Measurements from ENCODE around the gene HDAC4.

HDAC4 gene

DNA sequence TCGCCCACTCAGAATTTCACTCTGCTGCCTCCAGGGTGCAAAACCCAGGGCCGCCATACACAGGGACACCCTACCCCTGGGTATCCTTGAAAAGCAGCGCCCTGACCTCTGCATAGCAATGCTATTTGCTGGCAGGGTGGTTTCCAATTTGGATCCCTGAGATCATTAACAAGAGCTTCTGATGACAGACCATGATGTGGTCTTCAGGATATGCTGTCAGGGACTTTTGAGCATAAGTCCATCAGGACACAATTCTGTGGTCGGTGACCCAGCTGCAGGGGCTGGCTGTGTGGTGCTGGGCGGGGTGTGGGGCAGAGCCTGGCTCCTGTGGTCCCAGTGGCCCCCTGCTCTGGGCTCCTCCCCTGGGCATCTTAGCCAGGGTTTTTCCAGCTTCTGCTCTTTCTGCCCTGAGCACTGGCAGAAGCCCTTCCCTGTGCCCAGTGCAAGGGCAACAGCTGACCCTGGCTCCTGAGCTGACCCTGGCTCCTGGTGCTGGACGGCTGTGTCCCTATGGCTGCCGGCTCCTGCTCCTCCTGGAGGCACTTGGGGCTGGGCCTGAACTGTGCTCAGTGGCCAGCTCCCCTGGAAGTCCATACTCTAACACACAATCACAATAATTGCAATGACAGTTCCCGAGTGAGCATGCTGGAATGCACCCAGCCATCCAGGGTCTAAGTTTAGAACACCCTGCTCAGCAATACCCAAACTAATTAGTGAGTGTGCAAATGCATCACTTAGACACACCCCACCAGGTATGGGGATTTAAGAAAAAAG, 271.5 kb downstream of the HDAC4 start:
- no peaks in the 10 kb centered on the region for H3K9me3 ChIP-seq (replicated peaks; ENCODE audit: low read length)
- no peak overlapping the region for H3K9ac ChIP-seq (ENCODE audit: low read depth, low read length)
- no peak overlapping the region for H3K4me2 ChIP-seq (ENCODE audit: low read length)
- H3K4me1 ChIP-seq (ENCODE audit: control insufficient read depth, insufficient read depth, low read length) = no peaks in the 10 kb centered on the region
- peaks cover 23% of the 10 kb centered on the region for H3K36me3 ChIP-seq (ENCODE audit: insufficient read depth, low read length)
- no peak overlapping the region for H3K4me3 ChIP-seq (ENCODE audit: low read length)
- no peaks in the 10 kb centered on the region for H3K27me3 ChIP-seq (ENCODE audit: control insufficient read depth, insufficient read depth, low read length)

DNA sequence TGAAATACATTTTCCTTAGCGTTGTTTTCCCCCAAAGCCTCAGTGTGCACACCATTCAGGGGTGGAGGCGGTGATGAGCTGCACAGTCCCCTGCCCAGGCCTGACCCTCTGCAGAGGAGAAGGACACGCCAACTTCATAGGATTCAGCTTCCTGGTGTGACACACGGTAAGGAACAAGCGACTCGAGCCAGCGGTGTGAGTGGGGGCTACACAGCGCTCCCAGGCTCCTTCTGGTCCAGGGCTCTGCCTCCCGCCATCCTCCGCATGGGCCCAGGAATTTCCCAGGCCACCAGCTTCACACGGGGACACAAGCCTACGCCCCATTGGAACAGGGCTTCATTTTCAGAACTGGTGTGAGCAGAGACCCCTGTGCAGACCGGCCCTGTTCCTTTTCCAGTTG, 272.1 kb downstream of the HDAC4 start:
- Histone ChIP-seq H3K9ac (ENCODE audit: low read depth, low read length) (no peak overlapping the region), H3K36me3 (ENCODE audit: insufficient read depth, low read length) (peaks cover 23% of the 10 kb centered on the region), H3K9me3 (replicated peaks; ENCODE audit: low read length) (no peaks in the 10 kb centered on the region), H3K4me2 (ENCODE audit: low read length) (no peak overlapping the region), H3K4me1 (ENCODE audit: control insufficient read depth, insufficient read depth, low read length) (no peaks in the 10 kb centered on the region), H3K4me3 (ENCODE audit: low read length) (no peak overlapping the region), H3K27me3 (ENCODE audit: control insufficient read depth, insufficient read depth, low read length) (no peaks in the 10 kb centered on the region)

DNA sequence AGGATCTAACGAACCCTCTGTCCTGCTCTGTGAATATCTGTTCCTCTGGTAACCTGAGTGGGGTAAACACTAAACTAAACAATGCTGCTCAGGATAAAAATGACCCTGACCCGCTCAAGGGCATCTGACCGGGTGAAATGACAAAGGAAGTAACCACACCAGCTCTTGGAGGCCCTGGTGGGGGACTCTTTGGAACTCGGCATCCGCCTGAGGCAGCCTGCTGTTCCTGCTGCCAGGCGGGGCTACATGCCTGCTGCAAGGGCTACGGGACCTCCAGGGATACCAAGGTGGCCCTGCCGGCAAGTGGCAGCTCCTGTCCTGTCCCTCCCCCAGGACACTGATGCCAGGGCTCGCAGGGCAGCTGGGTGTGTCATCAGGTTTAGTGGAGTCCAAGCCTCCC, 273.3 kb downstream of the HDAC4 start:
- Histone ChIP-seq H3K4me1 (ENCODE audit: control insufficient read depth, insufficient read depth, low read length) (no peaks in the 10 kb centered on the region), H3K4me2 (ENCODE audit: low read length) (no peak overlapping the region), H3K9ac (ENCODE audit: low read depth, low read length) (no peak overlapping the region), H3K4me3 (ENCODE audit: low read length) (no peak overlapping the region), H3K9me3 (replicated peaks; ENCODE audit: low read length) (no peaks in the 10 kb centered on the region), H3K36me3 (ENCODE audit: insufficient read depth, low read length) (peaks cover 22% of the 10 kb centered on the region), H3K27me3 (ENCODE audit: control insufficient read depth, insufficient read depth, low read length) (no peaks in the 10 kb centered on the region)

DNA sequence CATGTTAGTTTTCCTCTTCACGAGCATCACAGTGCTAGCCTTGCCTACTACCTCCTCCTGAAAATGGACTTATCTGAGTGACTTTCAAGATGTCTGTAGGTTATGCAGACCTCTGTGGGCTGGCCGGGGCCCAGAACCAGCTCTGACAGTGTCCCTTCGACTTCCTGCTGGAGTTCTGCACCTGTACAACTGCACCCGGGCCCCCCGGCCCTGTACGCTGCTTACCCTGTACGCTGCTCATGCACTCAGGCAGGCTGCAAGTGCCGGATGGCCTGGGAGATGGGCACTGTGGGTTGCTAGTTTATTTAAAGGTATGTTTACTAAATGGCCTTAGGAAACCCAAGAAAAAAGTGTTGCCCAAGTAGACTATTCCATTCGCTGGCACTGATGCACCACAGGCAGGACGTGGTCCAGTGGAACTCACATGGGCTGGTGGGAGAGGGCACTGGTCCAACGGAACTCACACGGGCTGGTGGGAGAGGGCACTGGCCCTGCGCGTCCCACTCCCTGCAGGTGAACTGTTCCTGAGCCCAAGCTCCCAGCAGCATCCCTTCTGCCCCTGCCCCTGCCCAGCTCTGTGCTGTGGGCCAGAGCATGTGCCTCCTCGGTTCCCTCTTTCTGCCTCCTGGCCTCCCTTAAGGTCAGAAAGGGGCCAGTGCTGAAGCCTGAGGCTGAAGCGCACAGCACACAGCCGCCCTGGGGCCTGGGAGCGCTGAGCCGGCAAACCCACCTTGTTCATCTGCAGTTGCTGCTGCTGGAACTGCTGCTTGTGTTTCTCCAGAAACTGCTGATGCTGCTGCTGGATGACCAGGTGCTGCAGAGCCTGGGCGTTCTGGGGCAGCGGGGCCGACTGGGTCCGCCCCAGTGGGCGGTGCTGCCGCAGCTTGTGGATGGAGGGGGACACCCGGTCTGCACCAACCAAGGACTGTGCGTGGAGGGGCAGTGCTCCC, 274.8 kb downstream of the HDAC4 start:
- H3K4me1 ChIP-seq (ENCODE audit: control insufficient read depth, insufficient read depth, low read length) = no peaks in the 10 kb centered on the region
- H3K4me3 ChIP-seq (ENCODE audit: low read length) = no peak overlapping the region
- H3K4me2 ChIP-seq (ENCODE audit: low read length) = no peak overlapping the region
- H3K9ac ChIP-seq (ENCODE audit: low read depth, low read length) = no peak overlapping the region
- H3K27me3 ChIP-seq (ENCODE audit: control insufficient read depth, insufficient read depth, low read length) = no peaks in the 10 kb centered on the region
- H3K9me3 ChIP-seq (replicated peaks; ENCODE audit: low read length) = no peaks in the 10 kb centered on the region
- peaks cover 20% of the 10 kb centered on the region for H3K36me3 ChIP-seq (ENCODE audit: insufficient read depth, low read length)

DNA sequence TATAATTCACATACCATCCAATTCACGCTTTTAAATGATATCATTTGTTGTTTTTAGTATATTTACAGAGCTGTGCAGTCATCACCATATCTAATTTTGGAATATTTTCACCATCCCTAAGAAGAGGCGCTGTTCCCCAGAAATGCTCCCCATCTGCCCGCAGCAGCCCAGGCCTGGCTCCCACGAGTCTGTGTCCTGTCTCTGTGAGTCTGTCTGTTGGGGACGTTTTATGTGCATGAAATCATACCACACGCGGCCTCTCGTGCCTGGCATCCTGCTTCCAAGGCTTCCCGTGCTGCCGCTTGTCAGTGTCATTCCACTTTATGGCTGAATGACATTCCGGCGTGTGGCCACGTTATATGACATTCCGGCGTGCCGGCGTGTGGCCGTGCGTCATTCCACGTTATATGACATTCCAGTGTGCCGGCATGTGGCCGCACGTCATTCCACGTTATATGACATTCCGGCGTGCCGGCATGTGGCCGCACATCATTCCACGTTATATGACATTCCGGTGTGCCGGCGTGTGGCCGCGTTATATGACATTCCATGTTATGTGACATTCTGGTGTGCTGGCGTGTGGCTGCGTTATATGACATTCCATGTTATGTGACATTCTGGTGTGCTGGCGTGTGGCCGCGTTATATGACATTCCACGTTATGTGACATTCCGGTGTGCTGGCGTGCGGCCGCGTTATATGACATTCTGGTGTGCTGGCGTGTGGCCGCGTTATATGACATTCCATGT, 276.5 kb downstream of the HDAC4 start:
- H3K9me3 ChIP-seq (replicated peaks; ENCODE audit: low read length) = no peaks in the 10 kb centered on the region
- no peaks in the 10 kb centered on the region for H3K4me1 ChIP-seq (ENCODE audit: control insufficient read depth, insufficient read depth, low read length)
- no peaks in the 10 kb centered on the region for H3K27me3 ChIP-seq (ENCODE audit: control insufficient read depth, insufficient read depth, low read length)
- no peak overlapping the region for H3K4me2 ChIP-seq (ENCODE audit: low read length)
- peaks cover 18% of the 10 kb centered on the region for H3K36me3 ChIP-seq (ENCODE audit: insufficient read depth, low read length)
- H3K4me3 ChIP-seq (ENCODE audit: low read length) = no peak overlapping the region
- H3K9ac ChIP-seq (ENCODE audit: low read depth, low read length) = no peak overlapping the region

DNA sequence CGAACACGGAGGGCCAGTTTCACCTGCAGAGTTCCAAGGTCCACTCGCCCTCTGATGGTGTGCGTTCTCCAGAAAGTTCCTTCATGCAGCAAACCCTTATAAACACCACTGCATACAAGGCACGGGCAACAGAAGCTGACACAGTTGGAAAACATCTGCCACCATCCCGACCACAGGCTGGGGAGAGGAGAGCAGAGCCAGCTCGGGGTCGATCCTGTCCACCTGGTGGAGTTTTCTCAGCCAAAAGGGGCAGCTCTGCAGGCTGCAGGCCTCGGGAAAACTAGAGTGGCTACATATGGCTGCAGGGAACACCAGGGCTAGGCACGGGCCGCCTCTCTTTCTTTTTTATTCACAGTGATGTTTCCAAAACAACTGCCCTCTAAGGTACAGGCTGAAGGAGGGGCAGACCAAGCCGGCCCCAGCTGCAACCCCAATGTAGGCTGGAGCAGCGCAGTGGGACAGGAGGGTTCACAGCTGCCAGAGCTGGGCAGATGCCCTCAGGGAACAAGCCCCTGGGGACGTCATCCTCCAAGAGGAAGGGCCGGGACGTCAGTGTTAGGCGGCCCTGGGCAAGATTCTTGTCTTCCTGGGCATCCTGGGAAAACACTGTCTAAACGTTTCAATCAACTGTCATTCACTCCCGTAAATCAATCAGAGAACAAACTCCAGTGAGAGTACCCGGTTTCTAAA, 278.3 kb downstream of the HDAC4 start:
- H3K4me3 ChIP-seq (ENCODE audit: low read length) = no peak overlapping the region
- no peak overlapping the region for H3K4me2 ChIP-seq (ENCODE audit: low read length)
- H3K36me3 ChIP-seq (ENCODE audit: insufficient read depth, low read length) = peaks cover 18% of the 10 kb centered on the region
- no peak overlapping the region for H3K9ac ChIP-seq (ENCODE audit: low read depth, low read length)
- no peaks in the 10 kb centered on the region for H3K27me3 ChIP-seq (ENCODE audit: control insufficient read depth, insufficient read depth, low read length)
- no peaks in the 10 kb centered on the region for H3K9me3 ChIP-seq (replicated peaks; ENCODE audit: low read length)
- H3K4me1 ChIP-seq (ENCODE audit: control insufficient read depth, insufficient read depth, low read length) = no peaks in the 10 kb centered on the region

DNA sequence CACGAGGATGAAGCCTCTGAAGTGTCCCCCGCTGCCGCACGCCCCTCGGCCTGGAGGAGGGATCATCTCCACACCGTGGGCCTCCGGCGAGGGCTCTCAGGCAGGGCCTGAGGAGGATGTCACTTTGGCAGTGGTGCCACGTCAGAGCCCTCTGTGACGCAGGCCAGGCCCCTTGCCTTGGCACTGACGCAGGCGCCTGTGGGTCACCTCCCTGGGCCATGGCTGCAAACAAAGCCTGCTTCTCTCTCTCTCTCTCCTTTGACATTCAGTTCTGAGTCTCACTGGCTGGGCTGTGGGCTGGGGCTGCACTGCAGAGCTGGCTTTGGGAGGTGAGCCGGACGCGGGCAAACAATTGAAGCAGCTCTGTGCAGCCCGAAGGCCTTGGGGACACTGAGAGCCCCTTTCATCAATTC, 279.2 kb downstream of the HDAC4 start:
- Histone ChIP-seq H3K36me3 (ENCODE audit: insufficient read depth, low read length) (peaks cover 18% of the 10 kb centered on the region), H3K9ac (ENCODE audit: low read depth, low read length) (no peak overlapping the region), H3K4me1 (ENCODE audit: control insufficient read depth, insufficient read depth, low read length) (no peaks in the 10 kb centered on the region), H3K27me3 (ENCODE audit: control insufficient read depth, insufficient read depth, low read length) (no peaks in the 10 kb centered on the region), H3K4me3 (ENCODE audit: low read length) (no peak overlapping the region), H3K9me3 (replicated peaks; ENCODE audit: low read length) (no peaks in the 10 kb centered on the region), H3K4me2 (ENCODE audit: low read length) (no peak overlapping the region)

DNA sequence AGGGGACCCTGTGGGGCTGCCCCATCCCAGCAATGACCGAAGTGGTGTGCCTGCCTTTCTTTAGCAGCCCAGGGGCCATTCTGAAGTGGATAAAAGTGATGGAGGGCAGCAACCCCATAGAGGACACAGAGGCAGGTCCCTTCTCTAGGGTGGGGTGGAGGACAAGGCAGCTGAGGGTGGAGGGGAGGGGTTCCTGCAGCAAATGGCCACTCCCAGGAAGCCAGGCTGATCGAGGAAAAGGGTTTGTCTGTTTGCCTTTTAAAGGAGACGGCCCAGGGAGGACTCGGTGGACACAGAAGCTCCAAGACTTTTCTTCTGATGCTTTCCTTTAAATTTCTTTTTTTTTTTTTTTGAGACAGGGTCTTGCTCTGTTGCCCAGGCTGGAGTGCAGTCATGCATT, 280.2 kb downstream of the HDAC4 start:
- no peaks in the 10 kb centered on the region for H3K4me1 ChIP-seq (ENCODE audit: control insufficient read depth, insufficient read depth, low read length)
- H3K36me3 ChIP-seq (ENCODE audit: insufficient read depth, low read length) = peaks cover 17% of the 10 kb centered on the region
- H3K4me2 ChIP-seq (ENCODE audit: low read length) = no peak overlapping the region
- H3K9ac ChIP-seq (ENCODE audit: low read depth, low read length) = no peak overlapping the region
- no peaks in the 10 kb centered on the region for H3K9me3 ChIP-seq (replicated peaks; ENCODE audit: low read length)
- H3K4me3 ChIP-seq (ENCODE audit: low read length) = no peak overlapping the region
- no peaks in the 10 kb centered on the region for H3K27me3 ChIP-seq (ENCODE audit: control insufficient read depth, insufficient read depth, low read length)

DNA sequence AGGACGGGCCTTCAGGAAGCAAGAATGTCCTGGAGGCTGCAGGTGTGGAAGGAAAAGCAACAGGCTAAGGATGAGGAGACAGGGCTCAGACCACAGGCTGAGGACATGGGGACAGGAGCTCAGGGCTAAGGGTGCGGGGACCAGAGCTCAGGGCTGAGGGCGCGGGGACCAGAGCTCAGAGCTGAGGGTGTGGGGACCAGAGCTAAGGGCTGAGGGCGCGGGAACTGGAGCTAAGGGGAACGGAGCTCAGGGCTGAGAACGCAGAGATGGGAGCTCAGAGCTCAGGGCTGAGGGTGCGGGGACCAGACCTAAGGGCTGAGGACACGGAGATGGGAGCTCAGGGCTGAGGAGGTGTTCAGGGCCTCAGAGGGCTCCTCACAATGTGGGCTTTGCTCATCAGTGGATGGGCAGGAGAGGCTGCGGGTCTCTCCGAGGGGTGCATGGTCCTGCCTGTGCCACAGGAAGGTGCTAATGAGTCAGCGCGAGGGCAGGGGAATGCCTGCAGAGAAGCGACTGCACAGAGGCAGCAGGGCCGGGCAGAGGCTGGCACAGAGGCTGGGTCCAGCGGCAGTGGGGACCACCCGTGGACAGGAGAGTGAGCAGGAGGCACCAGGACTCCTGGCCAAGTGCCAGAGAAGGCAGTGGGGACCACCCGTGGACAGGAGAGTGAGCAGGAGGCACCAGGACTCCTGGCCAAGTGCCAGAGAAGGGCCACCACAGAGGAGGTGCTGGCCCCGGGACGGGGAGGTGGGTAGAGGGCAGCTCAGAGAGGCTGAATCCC, 281.3 kb downstream of the HDAC4 start:
- no peaks in the 10 kb centered on the region for H3K27me3 ChIP-seq (ENCODE audit: control insufficient read depth, insufficient read depth, low read length)
- no peaks in the 10 kb centered on the region for H3K9me3 ChIP-seq (replicated peaks; ENCODE audit: low read length)
- H3K4me2 ChIP-seq (ENCODE audit: low read length) = no peak overlapping the region
- no peak overlapping the region for H3K9ac ChIP-seq (ENCODE audit: low read depth, low read length)
- no peak overlapping the region for H3K4me3 ChIP-seq (ENCODE audit: low read length)
- H3K4me1 ChIP-seq (ENCODE audit: control insufficient read depth, insufficient read depth, low read length) = no peaks in the 10 kb centered on the region
- H3K36me3 ChIP-seq (ENCODE audit: insufficient read depth, low read length) = peaks cover 6% of the 10 kb centered on the region

DNA sequence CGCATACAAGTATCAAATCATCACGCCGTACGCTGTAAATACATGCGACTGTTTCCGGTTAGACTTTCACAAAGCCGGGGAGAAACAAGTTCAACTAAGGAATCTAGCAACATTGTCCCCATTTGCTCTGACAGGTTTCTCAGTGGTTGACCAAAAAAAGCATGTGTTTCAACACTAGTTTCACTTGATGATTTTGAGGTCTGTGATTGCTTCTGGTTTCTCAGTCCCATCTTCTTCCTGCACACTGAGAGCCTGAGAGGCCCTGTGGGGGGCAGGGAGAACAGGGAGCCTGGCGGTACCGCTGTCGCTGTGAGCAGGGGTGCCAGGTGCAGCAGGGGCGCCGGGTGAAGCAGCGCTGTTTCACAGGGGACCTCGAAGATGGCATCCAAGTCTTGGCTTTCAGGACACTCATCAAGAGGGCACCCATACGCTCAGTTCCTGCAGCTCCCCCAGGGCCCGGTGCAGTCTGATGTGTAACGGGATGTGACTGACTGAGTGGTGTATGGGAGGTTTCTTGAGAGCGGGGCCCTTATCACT, 282.1 kb downstream of the HDAC4 start:
- no peak overlapping the region for H3K4me3 ChIP-seq (ENCODE audit: low read length)
- no peak overlapping the region for H3K4me2 ChIP-seq (ENCODE audit: low read length)
- no peaks in the 10 kb centered on the region for H3K4me1 ChIP-seq (ENCODE audit: control insufficient read depth, insufficient read depth, low read length)
- H3K36me3 ChIP-seq (ENCODE audit: insufficient read depth, low read length) = no peaks in the 10 kb centered on the region
- H3K27me3 ChIP-seq (ENCODE audit: control insufficient read depth, insufficient read depth, low read length) = no peaks in the 10 kb centered on the region
- no peaks in the 10 kb centered on the region for H3K9me3 ChIP-seq (replicated peaks; ENCODE audit: low read length)
- no peak overlapping the region for H3K9ac ChIP-seq (ENCODE audit: low read depth, low read length)

All from skeletal muscle satellite cell (primary cell).